T47D (cell line): Measurements from ENCODE around the gene PTGFRN.
A peak's percentile ranks its signal among the peaks of the same experiment; 100 is the strongest.

ENCODE experiments used
- DNase-seq, 2 experiments: peaks; one replicate each; pipeline versions ENCODE4 v3.0.0 to v3.0.0-alpha.2; 2011 to 2012; ENCODE audit warnings: low read depth in 1 of 2, low spot score in 1 of 2
- JUND ChIP-seq: IDR thresholded peaks from 2 replicates; pipeline ENCODE4 v1.6.1; 2012; ENCODE audit warnings: low read depth
- in situ Hi-C: cut with HindIII; loops from 2 replicates; pipeline ENCODE4 v1.10.0; 2016; ENCODE audit warnings: low sequenced_read_pairs, low pct_unique_long_range_greater_than_20kb

The PTGFRN gene

DNA sequence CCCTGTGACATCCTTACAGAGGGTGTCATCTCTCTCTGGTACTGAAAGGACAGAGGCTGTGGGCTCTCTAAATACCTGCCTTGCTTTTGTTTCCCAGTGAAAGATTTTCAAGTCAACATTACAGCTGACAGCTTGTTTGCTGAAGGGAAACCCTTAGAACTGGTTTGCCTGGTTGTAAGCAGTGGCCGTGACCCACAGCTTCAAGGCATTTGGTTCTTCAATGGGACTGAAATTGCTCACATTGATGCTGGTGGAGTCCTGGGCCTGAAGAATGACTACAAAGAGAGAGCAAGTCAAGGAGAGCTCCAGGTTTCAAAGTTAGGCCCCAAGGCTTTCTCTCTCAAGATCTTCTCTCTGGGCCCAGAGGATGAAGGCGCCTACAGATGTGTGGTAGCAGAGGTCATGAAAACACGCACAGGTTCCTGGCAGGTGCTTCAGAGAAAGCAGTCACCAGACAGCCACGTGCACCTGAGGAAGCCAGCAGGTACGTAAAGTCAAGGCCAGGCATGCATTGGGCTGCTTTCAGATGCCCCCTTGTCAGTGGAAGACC, 103.7 kb downstream of the PTGFRN start:
- TF ChIP-seq JUND = no peak
- DNase-seq = peak; percentile 28 to 92
- in situ Hi-C loops = no loop called here

- DNase-seq = no peak
- TF ChIP-seq JUND = no peak
- in situ Hi-C loops = no loop called here
These were observed 104.5 kb downstream of the PTGFRN start for GRCh38 chr1:117014209-117014608.

- no peak for TF ChIP-seq JUND
- in situ Hi-C loops = no loop called here
- peak in 1 of 2 experiments; percentile 78 for DNase-seq
These were observed 106.0 kb downstream of the PTGFRN start for GRCh38 chr1:117015724-117016123.

GRCh38 chr1:117017062-117017461, 107.3 kb downstream of the PTGFRN start:
- in situ Hi-C loops = no loop called here
- no peak for TF ChIP-seq JUND
- no peak for DNase-seq

- in situ Hi-C loops = no loop called here
- DNase-seq = no peak
- no peak for TF ChIP-seq JUND
These were observed 107.9 kb downstream of the PTGFRN start for GRCh38 chr1:117017648-117018047.

DNA sequence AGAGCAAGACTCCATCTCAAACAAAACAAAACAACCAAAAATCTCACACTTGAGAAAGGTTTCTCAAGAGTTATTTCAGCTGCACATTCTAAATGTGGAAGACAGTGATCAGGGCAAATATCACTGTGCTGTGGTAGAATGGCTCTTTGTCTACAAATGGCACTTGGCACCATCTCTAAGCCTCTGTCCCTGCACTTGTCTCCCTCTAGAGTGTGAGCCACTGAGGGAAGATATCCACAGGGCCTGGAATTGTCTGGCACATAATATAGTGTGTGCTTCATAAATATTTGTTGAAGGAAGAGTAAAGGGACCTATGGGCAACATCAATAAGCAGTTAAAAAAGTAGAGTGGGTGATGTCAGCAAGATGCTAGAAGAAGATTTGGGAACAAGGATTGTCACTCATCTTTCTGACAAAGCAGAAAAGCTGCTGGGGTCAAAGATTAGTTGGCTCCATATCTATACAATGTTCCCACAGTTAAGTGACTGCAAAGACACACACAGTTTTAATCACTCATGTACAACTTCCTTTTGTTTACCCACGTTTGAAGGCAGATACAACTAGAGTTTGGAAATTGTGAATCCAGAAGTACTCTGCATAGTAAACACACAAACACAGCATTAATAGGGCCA, 110.9 kb downstream of the PTGFRN start:
- no peak for TF ChIP-seq JUND
- DNase-seq = peak in 1 of 2 experiments; percentile 72
- in situ Hi-C loops = no loop called here

DNA sequence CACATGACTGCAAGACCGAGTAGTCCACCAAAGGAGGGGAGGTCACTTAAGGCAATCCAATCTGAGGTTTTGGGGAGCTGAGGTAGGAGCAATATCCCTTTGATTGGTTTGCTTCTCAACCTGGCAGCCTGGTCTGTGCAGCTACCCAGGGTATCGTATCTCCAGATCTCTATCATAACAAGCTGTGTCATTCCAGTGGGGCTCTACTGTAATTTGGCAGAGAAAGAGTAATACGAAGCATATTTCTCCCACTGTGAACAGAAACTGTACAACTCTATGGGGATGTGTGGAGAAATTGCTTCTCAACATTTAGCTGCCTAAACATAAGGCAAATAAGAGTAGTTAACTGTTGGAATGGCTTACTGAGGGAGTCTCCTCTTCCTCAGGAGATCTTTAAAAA, 112.4 kb downstream of the PTGFRN start:
- in situ Hi-C loops = no loop called here
- DNase-seq = no peak
- no peak for TF ChIP-seq JUND

DNA sequence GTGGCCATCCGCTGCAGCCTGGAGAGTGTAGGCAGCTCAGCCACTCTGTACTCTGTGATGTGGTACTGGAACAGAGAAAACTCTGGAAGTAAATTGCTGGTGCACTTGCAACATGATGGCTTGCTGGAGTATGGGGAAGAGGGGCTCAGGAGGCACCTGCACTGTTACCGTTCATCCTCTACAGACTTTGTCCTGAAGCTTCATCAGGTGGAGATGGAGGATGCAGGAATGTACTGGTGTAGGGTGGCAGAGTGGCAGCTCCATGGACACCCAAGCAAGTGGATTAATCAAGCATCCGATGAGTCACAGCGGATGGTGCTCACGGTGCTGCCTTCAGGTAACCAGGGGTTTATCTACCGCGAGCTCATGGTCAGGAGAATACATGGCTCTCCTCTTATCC, 115.9 kb downstream of the PTGFRN start:
- in situ Hi-C loops = no loop called here
- DNase-seq = no peak
- no peak for TF ChIP-seq JUND

GRCh38 chr1:117026361-117026760, 116.6 kb downstream of the PTGFRN start:
- DNase-seq = no peak
- no peak for TF ChIP-seq JUND
- in situ Hi-C loops = no loop called here

DNA sequence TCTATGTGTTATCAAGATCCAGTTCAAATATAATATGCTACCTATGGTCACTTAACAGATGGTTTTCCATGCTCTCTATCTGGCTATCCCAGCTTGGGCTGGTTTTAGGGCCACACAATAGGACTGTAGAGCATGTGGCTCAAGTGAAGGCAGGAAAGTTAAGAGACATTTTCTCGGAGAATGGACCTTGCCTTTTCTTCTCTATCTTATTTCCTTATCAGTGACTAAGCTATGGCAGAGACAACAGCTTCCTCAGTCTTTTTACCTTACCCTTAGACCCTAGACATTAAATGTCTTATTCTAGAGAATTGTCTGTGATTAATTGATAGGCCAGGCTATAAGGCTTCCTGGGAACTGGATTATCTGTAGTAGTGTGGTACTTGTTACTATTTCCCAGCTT, 120.0 kb downstream of the PTGFRN start:
- in situ Hi-C loops = no loop called here
- DNase-seq = no peak
- no peak for TF ChIP-seq JUND

DNA sequence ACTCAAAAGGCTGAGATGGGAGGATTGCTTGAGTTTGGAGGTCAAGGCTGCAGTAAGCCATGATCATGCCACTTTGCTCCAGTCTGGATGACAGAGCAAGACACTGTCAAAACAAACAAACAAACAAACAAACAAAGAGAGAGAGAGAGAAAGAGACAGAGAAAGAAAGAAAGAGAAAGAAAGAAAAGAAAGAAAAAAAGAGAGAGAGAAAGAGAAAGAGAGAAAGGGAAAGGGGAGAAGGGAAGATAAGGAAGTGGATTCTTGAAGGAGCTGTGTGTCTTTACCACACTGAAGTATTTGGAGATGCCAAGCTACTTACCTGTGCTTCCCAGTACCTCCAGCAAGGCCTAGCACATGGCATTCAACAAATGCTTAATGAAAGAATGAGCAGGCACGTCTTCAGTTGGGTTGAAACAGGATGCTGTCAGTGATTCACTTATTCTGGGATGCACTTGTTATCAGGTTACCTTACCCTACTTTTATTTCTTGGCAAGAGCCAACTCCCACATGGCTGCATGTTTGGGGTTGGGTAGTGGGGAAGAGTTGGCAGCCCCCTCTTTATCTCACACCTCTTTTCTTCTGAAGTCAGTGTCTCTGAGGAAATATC, 120.7 kb downstream of the PTGFRN start:
- DNase-seq = no peak
- TF ChIP-seq JUND = no peak
- in situ Hi-C loops = no loop called here

DNA sequence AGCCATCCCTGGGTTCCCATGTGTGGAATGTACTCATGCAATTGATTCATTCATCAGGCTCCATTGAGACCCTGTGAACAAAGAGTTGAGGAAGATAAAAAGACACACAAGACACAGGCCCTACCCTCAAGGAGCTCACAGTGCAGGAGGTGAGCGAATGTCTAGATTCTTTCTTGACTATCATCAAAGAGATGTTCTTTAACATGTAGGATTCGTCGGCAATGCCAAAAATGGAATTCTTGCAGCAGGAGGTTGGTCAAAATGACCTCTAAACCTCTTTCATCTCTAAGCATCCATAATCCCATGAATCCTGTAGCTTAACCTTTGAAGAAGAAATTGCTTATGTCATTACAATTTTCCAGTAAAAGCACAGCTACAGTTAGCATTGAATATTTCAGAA, 122.5 kb downstream of the PTGFRN start:
- no peak for TF ChIP-seq JUND
- DNase-seq = no peak
- in situ Hi-C loops = no loop called here

- in situ Hi-C loops = no loop called here
- TF ChIP-seq JUND = no peak
- DNase-seq = no peak
These were observed 123.2 kb downstream of the PTGFRN start for GRCh38 chr1:117032681-117033539.
